Esophagus muscularis mucosa (tissue), 4 donors: ENCODE measurements around the gene RPP25L. TPM values are rescaled to one million over a fixed set of nuclear protein-coding genes. Genes with fewer than 3 reads are reported as not detected.
A peak's percentile ranks its signal among the peaks of the same experiment; 100 is the strongest.

Experiments used
- DNase-seq: peaks from one replicate; pipeline ENCODE4 v3.0.0-alpha.2; 2017; ENCODE audit errors: extremely low spot score
- H3K27ac ChIP-seq, 4 donors: fragments of 200-600 bp; sonication (generic); replicated peaks in 1 of 4; 1 replicate in 3 of 4; 2 replicates in 1 of 4; pipeline ENCODE4 v1.5.1; 2016 to 2019; ENCODE audit warnings: mild to moderate bottlenecking in 1 of 4
- H3K27me3 ChIP-seq, 4 donors: fragments of 200-600 bp; sonication (generic); one replicate each; pipeline versions ENCODE4 v1.5.1 to v1.6.0; 2016 to 2019
- H3K36me3 ChIP-seq, 4 donors: fragments of 200-600 bp; sonication (generic); one replicate each; pipeline ENCODE4 v1.5.1; 2016 to 2019
- H3K4me1 ChIP-seq, 4 donors: fragments of 200-600 bp; sonication (generic); one replicate each; pipeline ENCODE4 v1.5.1; 2016 to 2019
- H3K4me3 ChIP-seq, 4 donors: fragments of 200-600 bp; sonication (generic); 1 replicate in 2 of 4; 2 replicates in 2 of 4; pipeline ENCODE4 v1.5.1; 2016 to 2019; ENCODE audit warnings: mild to moderate bottlenecking in 4 of 4, moderate library complexity in 1 of 4
- H3K9me3 ChIP-seq, 4 donors: fragments of 200-600 bp; sonication (generic); 1 replicate in 3 of 4; 2 replicates in 1 of 4; pipeline ENCODE4 v1.5.1; 2016 to 2019
- CTCF ChIP-seq, 3 experiments: fragments of 200-600 bp in 2 of 3; fragments of 450-650 bp in 1 of 3; sonication (generic) in 2 of 3; IDR thresholded peaks; one replicate each; pipeline ENCODE4 v1.5.1; 2017 to 2019; ENCODE audit warnings: antibody characterized with exemption in 3 of 3, mild to moderate bottlenecking in 2 of 3, moderate library complexity in 1 of 3
- EP300 ChIP-seq: sonication (generic); formaldehyde crosslinking; IDR thresholded peaks from one replicate; pipeline ENCODE4 v1.6.1; 2017; ENCODE audit warnings: antibody characterized with exemption
- POLR2A ChIP-seq: fragments of 450-650 bp; IDR thresholded peaks from one replicate; pipeline ENCODE4 v1.6.1; 2017; ENCODE audit warnings: antibody characterized with exemption, moderate library complexity, mild to moderate bottlenecking, low read depth
- POLR2AphosphoS5 ChIP-seq, 2 donors: sonication (generic); formaldehyde crosslinking; IDR thresholded peaks; one replicate each; pipeline ENCODE4 v1.6.1; 2017; ENCODE audit warnings: antibody characterized with exemption in 2 of 2
- WGBS: methylation state at CpG from one replicate; pipeline ENCODE4 v1.1.5; 2018; 5-methylcytosine and 5-hydroxymethylcytosine counted together
- intact Hi-C: fragments of 100-400 bp; cut with DNase I; formaldehyde crosslinking; loops from one replicate; pipeline ENCODE4 v1.15.1; 2023
- total RNA-seq, 4 donors: library from RNA; depleted of rRNA; stranded (reverse); fragments of >200 nt; gene quantifications; one replicate each; pipeline versions ENCODE4 v1.1.0 to v1.2.1, GENCODE V29; 2016

RPP25L gene
- total RNA-seq, 4 donors from 2014 or later, result 11.6 to 26.7 (median 20.2) TPM

- Histone ChIP-seq H3K4me3 (peak overlapping the region; percentile 62 to 72 (median 64)), H3K9me3 (no peaks in the 10 kb centered on the region), H3K36me3 (no peaks in the 10 kb centered on the region), H3K4me1 (peaks cover 39 to 58% (median 54%) of the 10 kb centered on the region in 4 donors), H3K27me3 (peaks cover 4 to 96% (median 33%) of the 10 kb centered on the region in 4 donors), H3K27ac (no peak overlapping the region)
- no peak for DNase-seq
- TF ChIP-seq CTCF (IDR thresholded peaks at IDR 0.05), result no peak
- no peak for TF ChIP-seq POLR2A
- TF ChIP-seq POLR2AphosphoS5 (IDR thresholded peaks at IDR 0.05), result no peak
- TF ChIP-seq EP300, result no peak
- 3% methylated on average over 15 of the region's 86 CpGs for WGBS
- intact Hi-C loops, result no loop called here
Observed at GRCh38 chr9:34588671-34589635, 22.9 kb downstream of the RPP25L start.

GRCh38 chr9:34587271-34587670 is 24.6 kb downstream of the RPP25L start:
- 80% methylated on average over 2 of the region's 2 CpGs for WGBS
- intact Hi-C loops, result no loop called here
- H3K9me3 ChIP-seq, result no peaks in the 10 kb centered on the region

GRCh38 chr9:34585946-34586669 is 25.8 kb downstream of the RPP25L start:
- 59% methylated on average over 5 of the region's 11 CpGs for WGBS
- TF ChIP-seq EP300 (no peak), POLR2AphosphoS5 (IDR thresholded peaks at IDR 0.05) (no peak), POLR2A (no peak), CTCF (IDR thresholded peaks at IDR 0.05) (no peak)
- Histone ChIP-seq H3K9me3 (no peaks in the 10 kb centered on the region), H3K4me1 (peaks cover 21 to 30% (median 27%) of the 10 kb centered on the region in 4 donors), H3K4me3 (no peak overlapping the region), H3K27ac (no peak overlapping the region), H3K27me3 (peaks cover 4 to 97% (median 29%) of the 10 kb centered on the region in 4 donors), H3K36me3 (no peaks in the 10 kb centered on the region)
- no peak for DNase-seq
- intact Hi-C loops, result no loop called here

More at GRCh38 chr9:34587271-34587670, 24.6 kb downstream of the RPP25L start:
- no peaks in the 10 kb centered on the region for H3K36me3 ChIP-seq
- H3K27me3 ChIP-seq, result peaks cover 4 to 95% (median 29%) of the 10 kb centered on the region in 4 donors
- no peak overlapping the region for H3K27ac ChIP-seq
- DNase-seq, result no peak
- H3K4me1 ChIP-seq, result peaks cover 31 to 42% (median 38%) of the 10 kb centered on the region in 4 donors
- no peak overlapping the region for H3K4me3 ChIP-seq
- no peak for TF ChIP-seq POLR2A
- no peak for TF ChIP-seq EP300
- no peak for TF ChIP-seq POLR2AphosphoS5 (IDR thresholded peaks at IDR 0.05)
- no peak for TF ChIP-seq CTCF (IDR thresholded peaks at IDR 0.05)

- peaks cover 4 to 97% (median 31%) of the 10 kb centered on the region in 4 donors for H3K27me3 ChIP-seq
- intact Hi-C loops, result no loop called here
Observed at GRCh38 chr9:34584970-34585369, 26.9 kb downstream of the RPP25L start.

More at GRCh38 chr9:34584970-34585369, 26.9 kb downstream of the RPP25L start:
- Histone ChIP-seq H3K27ac (no peak overlapping the region), H3K4me1 (peaks cover 11 to 18% (median 15%) of the 10 kb centered on the region in 4 donors), H3K4me3 (no peak overlapping the region), H3K36me3 (no peaks in the 10 kb centered on the region), H3K9me3 (no peaks in the 10 kb centered on the region)
- no peak for DNase-seq
- WGBS, result 92% methylated on average over 2 of the region's 5 CpGs
- TF ChIP-seq POLR2AphosphoS5 (IDR thresholded peaks at IDR 0.05) (no peak), EP300 (no peak), CTCF (IDR thresholded peaks at IDR 0.05) (no peak)
